T-helper 2 cell treated with Interferon-gamma antibody and Interleukin-4, amounts not matched to agents 100 ng/mL and 5 ng/mL, for 36 hours (primary cell): Measurements from ENCODE around the gene MGAM2. TPM values are rescaled to one million over a fixed set of nuclear protein-coding genes. Genes with fewer than 3 reads are reported as not detected.
"Not testable (repeated sequence)": the region's sequence is repeated elsewhere in the genome, so short reads cannot be mapped to it uniquely, and the experiment has no call there.

Experiments
- intact Hi-C: fragments of 100-400 bp; cut with micrococcal nuclease; formaldehyde crosslinking; loops from one replicate; pipeline ENCODE4 v1.15.1; 2023
- total RNA-seq: library from RNA; stranded (reverse); gene quantifications from 2 replicates; pipeline ENCODE4 v1.2.3, GENCODE V29; 2022

MGAM2 gene
- total RNA-seq, result not detected in 2 replicates

DNA sequence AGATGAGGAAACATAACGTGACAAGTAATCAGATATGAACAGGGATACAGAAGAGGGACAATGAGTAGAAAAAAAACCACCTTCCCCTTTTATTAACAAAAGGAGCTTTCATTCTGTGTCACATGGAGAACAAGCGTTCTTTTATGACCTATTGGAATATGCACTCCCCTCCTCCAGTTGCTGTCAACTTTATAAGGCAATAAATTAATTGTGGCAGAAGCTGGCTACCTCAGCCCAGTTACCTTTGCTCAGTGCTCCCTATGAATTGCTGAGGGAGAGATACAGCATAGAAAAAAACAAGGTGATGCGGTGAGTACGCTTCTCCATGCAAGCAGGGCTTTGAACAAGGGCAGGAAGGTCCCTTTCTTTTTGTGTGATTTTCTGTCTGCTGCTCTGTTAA, at the start of gene MGAM2:
TSS of gene MGAM2 (plus strand) at position 220 of the 400 bp plus-strand sequence. CDS start 5,156 bp downstream, outside the sequence.
- intact Hi-C loops, result no loop called here

DNA sequence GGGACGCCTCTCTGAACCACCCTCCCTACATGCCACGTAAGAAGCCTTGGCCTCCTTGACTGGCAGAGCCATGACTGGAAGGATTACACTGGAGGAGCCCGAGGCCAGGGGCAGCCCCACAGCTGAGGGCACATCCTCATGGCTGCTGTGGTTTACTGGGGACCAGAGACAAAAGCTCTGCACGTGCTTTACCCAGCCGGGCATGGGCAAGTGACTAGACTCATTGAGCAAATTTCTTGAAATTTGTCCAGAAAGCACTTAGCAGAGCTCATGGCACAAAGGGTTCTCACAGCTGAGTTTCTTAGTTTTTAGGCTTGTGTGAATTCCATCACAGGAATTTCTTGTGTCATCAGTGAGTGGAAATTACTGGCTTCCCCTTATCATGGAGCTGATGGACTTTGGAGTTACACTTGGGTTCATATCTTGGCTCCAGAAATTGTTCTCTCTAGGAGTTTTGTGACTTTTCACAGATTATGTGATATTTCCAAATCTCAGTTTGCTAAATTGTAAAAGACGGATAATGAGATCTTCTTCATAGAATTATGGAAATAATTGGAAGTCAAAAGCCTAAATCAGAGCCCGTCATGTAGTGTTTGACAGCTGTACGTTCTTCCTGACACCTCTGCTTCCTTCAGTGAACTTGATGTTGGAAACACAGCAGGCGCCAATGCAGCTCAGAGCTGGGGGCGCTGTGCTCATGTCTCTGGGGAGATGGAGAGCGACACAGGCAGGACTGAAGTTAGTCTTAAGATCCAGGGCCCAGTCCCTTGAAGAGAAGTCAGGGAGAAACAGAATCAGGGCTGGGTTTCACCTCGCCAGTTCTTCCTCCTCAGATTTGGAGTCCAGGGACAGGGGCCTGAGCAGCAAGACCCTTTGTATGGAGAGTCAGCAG, 47.7 kb upstream of the MGAM2 start:
- intact Hi-C loops, result no loop called here

- intact Hi-C loops, result no loop called here
These were observed 45.0 kb upstream of the MGAM2 start for GRCh38 chr7:142066536-142066935.

- intact Hi-C loops, result no loop called here
These were observed 33.8 kb upstream of the MGAM2 start for GRCh38 chr7:142077762-142078161.

DNA sequence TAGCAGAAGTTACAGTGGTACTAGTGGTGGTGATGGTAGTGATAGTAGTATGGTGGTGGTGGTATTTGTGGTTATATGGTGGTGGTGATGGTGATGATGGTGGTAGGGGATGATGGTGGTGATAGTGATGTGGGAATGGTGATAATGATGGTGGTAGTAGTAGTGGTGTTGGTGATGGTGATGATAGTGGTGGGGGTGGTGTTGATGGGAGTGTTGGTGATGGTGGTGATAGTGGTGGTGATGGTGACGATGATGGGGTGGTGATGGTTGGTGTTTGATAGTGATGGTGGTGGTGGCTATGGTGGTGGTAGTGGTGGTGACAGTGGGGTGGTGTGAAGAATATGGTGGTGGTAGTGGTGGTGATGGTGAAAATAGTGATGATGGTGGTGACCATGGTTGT, 27.9 kb upstream of the MGAM2 start:
- intact Hi-C loops, result no loop called here

DNA sequence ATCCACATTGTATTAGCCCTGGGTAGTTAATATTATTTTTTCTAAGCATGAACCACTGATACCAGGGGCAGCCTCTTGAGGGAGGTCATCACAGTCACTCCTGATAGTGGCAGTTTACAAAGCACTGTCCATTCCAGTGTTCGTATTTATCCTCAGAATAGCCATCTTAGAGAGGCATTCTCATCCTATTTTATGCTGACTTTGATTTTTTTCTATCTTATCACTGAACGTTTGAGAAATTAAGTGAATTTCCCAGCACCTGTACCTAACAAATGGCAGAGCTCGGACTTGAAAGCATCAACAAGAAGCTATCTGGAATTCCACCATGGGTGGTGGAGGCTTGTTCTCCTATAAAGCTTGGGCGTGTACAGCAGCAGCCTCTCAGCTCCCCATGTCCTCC, 26.1 kb upstream of the MGAM2 start:
- intact Hi-C loops, result no loop called here

DNA sequence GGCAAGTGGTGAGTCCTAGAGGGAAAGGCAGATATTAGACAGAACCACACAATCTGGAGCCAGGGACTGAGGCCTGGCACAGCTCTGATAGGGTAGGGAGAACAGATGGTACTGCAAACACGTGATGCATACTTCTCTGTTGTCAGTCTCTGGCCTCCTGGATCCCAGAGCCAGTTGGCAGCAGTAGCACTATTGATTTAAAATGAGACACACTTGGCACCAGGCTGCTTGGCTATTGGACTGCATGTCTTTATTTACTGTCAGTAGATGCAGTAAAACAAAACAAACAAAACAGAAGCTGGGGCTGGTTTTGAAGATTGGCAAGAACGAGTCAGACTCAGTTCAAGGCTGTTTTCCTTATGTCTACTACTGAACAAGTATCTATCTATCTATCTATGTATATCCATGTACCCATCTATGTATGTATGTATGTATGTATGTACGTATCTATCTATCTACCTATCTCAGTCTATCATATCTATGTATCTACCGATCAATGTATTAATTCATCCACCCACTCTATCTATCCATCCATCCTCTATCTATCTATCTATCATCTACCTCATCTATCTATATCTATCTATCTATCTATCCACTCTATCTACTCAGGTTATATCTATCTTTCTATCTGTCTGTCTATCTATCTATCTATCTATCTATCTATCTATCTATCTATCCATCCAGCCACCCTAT, 23.4 kb upstream of the MGAM2 start:
- intact Hi-C loops, result no loop called here

DNA sequence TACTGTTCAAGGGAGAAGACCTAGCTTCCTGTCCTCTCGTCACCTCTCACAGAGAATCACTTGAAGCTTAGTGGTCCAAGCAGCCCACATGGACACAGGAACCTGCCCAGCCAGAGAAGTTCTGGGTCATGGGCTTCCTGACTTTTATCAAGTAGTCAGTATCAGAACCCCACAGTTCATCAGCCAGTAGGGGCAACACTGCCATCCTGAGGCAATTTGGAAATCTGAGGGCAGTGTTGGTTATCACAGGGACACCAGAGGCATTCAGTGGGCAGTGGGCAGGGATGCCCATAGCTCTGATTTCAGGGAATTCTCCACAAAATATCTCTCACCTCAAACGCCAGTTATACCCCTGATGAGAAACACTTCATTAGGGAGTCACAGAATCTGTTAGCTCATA, 22.5 kb upstream of the MGAM2 start:
- intact Hi-C loops, result no loop called here

DNA sequence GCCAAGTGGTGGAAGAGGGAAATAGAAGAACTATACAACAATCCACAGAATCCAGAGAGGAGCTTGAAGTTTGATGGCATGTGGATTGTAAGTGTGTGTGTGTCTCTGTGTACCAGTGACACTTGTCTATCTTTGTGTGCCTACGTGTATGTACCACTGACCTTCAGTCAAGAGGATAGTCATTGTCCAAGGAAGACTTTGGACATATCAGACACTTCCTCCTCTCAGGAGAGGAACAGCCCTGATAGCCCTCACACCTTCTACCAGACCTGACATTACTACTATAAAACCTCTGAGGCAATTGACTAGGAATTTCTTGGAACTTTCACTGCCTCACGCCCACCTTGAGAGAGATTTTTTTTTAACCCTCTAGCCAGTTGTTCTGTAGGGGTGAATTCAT, 19.6 kb upstream of the MGAM2 start:
- intact Hi-C loops, result no loop called here

GRCh38 chr7:142094861-142095260, 16.7 kb upstream of the MGAM2 start:
- intact Hi-C loops, result no loop called here

GRCh38 chr7:142097571-142097970, 13.9 kb upstream of the MGAM2 start:
- intact Hi-C loops, result no loop called here

DNA sequence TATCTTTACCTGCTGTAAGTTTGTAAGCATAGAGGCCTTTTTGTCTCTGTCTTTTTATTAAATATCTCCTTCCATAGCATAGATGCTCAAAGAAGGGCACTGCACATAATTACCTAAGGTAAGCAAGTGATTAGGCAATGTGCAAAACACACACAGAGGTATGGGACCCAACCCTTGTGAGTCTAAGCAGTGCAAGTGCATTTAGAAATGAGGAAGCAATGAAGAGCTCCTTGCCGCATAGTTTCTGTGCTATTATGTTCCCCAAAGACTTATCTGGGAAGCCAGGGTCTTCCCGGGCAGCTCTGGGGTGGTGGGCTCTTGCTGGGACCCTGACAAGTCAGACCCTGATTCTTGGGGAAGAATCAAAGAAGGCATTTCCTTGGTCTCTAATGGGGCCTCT, 13.5 kb upstream of the MGAM2 start:
- intact Hi-C loops, result no loop called here

- intact Hi-C loops, result not testable (repeated sequence)
These were observed 12.2 kb upstream of the MGAM2 start for GRCh38 chr7:142099347-142099746.

GRCh38 chr7:142100634-142101033, 10.9 kb upstream of the MGAM2 start:
- intact Hi-C loops, result loop anchor here (10.0 kb wide), 1 partner anchor 84 kb away; no protein-coding TSS in a partner anchor

GRCh38 chr7:142101794-142102193, 9.7 kb upstream of the MGAM2 start:
- intact Hi-C loops, result loop anchor here (10.0 kb wide), 1 partner anchor 83 kb away; no protein-coding TSS in a partner anchor

DNA sequence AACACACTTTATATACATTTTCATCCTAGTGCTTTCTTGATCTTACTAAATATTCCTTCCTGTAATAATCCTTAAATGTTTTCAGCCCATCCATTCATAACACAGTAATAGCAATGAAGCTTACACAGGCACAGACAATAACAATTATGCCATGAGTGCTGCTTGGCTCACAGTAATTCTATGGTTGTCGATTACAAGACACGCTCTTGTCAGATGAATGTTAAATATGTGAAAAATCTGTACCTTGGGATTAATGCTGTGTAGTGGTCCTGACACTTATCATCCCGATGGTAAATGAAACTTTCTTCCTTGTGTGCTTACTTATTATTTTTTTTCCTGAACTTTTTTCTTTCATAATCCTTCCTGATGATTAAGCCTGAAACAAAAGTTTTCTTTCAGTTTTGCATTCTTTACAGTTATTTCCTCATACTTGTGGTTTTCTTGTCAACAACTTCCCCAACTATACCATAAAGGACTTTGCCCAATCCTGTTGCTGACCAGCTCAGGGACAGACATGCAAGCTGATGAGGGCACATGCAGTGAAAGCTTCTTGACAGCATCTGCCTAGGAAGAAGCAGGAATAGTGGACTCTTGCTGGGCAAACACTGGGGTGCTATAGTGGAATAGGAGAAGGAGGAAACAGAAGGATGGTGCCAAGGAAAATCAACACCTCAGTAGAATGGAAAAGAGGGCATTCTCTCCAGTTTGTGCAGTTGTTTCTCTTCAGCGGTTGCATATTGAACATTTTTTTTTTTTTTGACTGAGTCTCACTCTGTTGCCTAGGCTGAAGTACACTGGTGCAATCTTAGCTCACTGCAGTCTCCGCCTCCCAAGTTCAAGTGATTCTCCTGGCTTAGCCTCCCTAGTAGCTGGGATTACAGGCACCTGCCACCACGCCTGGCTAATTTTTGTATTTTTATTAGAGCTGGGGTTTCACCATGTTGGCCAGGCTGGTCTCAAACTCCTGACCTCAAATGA, 6.7 kb upstream of the MGAM2 start:
- intact Hi-C loops, result loop anchor here (10.0 kb wide), 1 partner anchor 80 kb away; no protein-coding TSS in a partner anchor

DNA sequence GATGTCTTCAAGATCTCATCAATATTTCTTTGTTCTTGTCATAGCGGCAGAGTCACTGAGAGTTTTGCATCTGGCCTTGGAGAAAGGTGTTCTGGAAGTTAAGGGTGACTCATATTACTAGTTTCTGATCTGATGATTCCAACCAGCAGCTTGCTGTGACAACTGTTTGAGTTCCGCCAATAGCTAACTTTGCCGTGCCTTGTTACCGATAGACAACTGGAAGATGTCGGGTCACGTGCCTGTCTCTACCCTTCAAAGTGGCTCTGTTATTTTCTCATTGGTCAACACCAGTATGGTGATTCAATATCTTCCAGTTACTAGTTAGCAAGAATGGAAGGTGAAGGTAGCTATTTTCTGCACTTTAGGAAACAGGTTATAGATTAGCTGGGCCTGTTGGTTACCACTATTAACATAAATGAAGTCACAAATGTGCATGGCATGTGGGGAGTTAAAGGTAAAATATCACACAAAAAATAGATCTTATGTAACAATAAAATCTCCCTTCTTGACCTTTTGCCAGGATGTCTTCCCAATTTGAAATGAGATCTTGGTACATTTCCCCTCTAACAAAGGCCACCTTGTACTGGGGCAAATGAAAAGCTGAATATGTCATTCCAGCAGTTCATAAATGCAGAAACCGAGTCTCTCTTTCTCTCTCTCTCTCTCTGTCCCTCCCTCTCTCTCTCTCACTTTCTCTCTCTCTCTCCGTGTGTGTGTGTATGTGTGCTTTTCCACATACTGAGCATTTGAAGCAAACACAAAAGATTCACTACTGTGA, 2.6 kb upstream of the MGAM2 start:
- intact Hi-C loops, result loop anchor here (10.0 kb wide), 1 partner anchor 76 kb away; no protein-coding TSS in a partner anchor

DNA sequence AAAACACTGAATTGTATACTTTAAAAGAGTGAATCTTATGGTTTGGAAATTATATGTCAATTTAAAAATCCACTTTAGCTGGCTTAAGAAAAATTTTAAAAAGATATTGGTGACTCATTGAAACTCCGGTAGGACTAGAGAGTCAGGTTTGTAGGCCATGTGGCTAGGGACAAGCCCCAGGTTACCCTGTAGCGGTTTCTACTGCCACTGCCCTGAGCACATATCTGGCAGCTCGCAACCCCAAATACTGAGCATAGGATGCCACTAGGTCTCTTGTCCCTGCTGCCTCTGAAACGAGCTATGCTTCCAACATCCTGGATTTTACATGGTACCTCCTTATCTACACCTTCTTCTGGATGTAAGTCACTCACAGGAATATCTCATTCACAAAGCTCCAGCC, 1.4 kb upstream of the MGAM2 start:
- intact Hi-C loops, result no loop called here

DNA sequence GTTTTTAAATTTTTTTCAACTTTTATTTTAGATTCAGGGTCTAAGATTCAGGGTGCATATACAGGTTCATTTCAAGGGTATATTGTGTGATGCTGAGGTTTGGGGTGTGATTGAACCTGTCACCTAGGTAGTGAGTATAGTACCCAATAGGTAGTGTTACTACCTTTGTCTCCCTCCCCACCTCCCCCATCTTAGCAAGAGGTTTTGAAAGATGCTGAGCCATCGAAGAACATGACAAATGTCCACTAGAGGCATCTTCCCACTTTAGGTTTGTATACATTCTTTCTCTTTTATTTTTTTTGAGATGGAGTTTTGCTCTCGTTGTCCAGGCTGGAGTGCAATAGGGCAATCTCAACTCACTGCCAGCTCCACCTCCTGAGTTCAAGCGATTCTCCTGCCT, 880 bp upstream of the MGAM2 start:
- intact Hi-C loops, result no loop called here

- intact Hi-C loops, result no loop called here
These were observed 568 bp downstream of the MGAM2 start for GRCh38 chr7:142112086-142112485.
